Heart right ventricle (tissue), 16 donors: Measurements from ENCODE around the gene GGA2. TPM values are rescaled to one million over a fixed set of nuclear protein-coding genes. Genes with fewer than 3 reads are reported as not detected.

Source experiments
- ATAC-seq, 8 donors: fragments of 200-7000 bp; cut with Tn5 transposase; one replicate each; pipeline ENCODE4 v1.9.1; 2020; ENCODE audit warnings: mild to moderate bottlenecking in 8 of 8, moderate library complexity in 8 of 8, moderate number of reproducible peaks in 1 of 8
- DNase-seq, 2 donors: peaks; one replicate each; pipeline ENCODE4 v3.0.0-alpha.2; 2020
- H3K27ac ChIP-seq, 10 donors: fragments of 200-600 bp; sonication (generic) in 2 of 10; one replicate each; pipeline versions ENCODE4 v1.5.0 to v1.8.0; 2020 to 2022; ENCODE audit warnings: mild to moderate bottlenecking in 3 of 10
- H3K27me3 ChIP-seq, 7 donors: fragments of 200-600 bp; one replicate each; pipeline ENCODE4 v1.8.0; 2021 to 2022; ENCODE audit warnings: mild to moderate bottlenecking in 2 of 7
- H3K36me3 ChIP-seq, 9 donors: fragments of 200-600 bp; sonication (generic) in 1 of 9; one replicate each; pipeline versions ENCODE4 v1.5.0 to v1.8.0; 2020 to 2022; ENCODE audit warnings: mild to moderate bottlenecking in 2 of 9
- H3K4me1 ChIP-seq, 9 donors: fragments of 200-600 bp; sonication (generic) in 1 of 9; one replicate each; pipeline versions ENCODE4 v1.5.0 to v1.8.0; 2020 to 2022; ENCODE audit warnings: mild to moderate bottlenecking in 4 of 9
- H3K4me3 ChIP-seq, 10 donors: fragments of 200-600 bp; sonication (generic) in 2 of 10; one replicate each; pipeline versions ENCODE4 v1.5.0 to v1.8.0; 2020 to 2022; ENCODE audit warnings: mild to moderate bottlenecking in 7 of 10, moderate library complexity in 2 of 10
- H3K9me3 ChIP-seq, 11 donors: fragments of 200-600 bp in 10 of 11; sonication (generic) in 2 of 11; one replicate each; pipeline versions ENCODE4 v1.5.0 to v1.8.0; 2013 to 2022; ENCODE audit warnings: mild to moderate bottlenecking in 2 of 11, control low read depth in 1 of 11, moderate library complexity in 1 of 11
- CTCF ChIP-seq, 9 donors: fragments of 200-600 bp; sonication (generic) in 2 of 9; IDR thresholded peaks; one replicate each; pipeline versions ENCODE4 v1.5.0 to v1.8.0; 2021 to 2022; ENCODE audit warnings: antibody characterized with exemption in 9 of 9, mild to moderate bottlenecking in 5 of 9, moderate library complexity in 1 of 9
- WGBS, 2 donors: extraction: QIAGEN DNeasy Blood & Tissue Kit; methylation state at CpG; one replicate each; pipeline ENCODE4 v1.1.7; 2013; ENCODE audit warnings: inconsistent platforms in 1 of 2; 5-methylcytosine and 5-hydroxymethylcytosine counted together
- intact Hi-C, 10 donors: fragments of 100-400 bp; cut with DNase I; formaldehyde crosslinking; loops; one replicate each; pipeline versions ENCODE4 v1.11.1 to v1.14.2; 2022
- polyA plus RNA-seq, 2 donors: library from polyadenylated mRNA; stranded (reverse); fragments of 200-250 nt; gene quantifications; one replicate each; pipeline ENCODE4 v1.2.3, GENCODE V29; 2013
- total RNA-seq, 10 donors: library from RNA; stranded (reverse); fragmentation: NEBNext Ultra II Directional in 3 of 10; extraction: Animal tissue kit (Norgen Biotek cat#: 25700) in 3 of 10; gene quantifications; one replicate each; pipeline versions ENCODE4 v1.2.1 to v1.2.4, GENCODE V29; 2021 to 2023
- donor health status: Arrhythmogenic right ventricular cardiomyopathy.
- donor health status: ischemic (EF 13 %, LVEDD 7.1; RV severe dilation, severe dysfunction).
- donor health status: healthy with polysubstance abuse.
- donor health status: DM: no; HTN: yes; CAD: no.
- donor health status: DM: no; HTN: no; CAD: no.
- donor health status: ischemic (EF 25% LVEDD 6.9; RV normal size, moderate dysfunction).
- donor health status: ischemic (EF 25% LVEDD 5.7; RV mildly dilated, moderate dysfunction).
- donor health status: healthy.
- donor health status: DM: yes; HTN: yes; CAD: no.
- donor health status: Ischemic cardiomyopathy.
- donor health status: ischemic (EF 35%, LVEDD 5.7; RV mildly dilated, moderate dysfunction).
- donor health status: nonischemic (EF 11% LVEDD 7.7; RV severe dilation, severe dysfunction).
- donor health status: DM: yes; HTN: yes; CAD: no.
- donor health status: PGD.
- donor health status: ischemic (EF 29% LVEDD 5.4; RV normal size, mild dysfunction).
- donor health status: nonischemic (EF 23%, LVEDD 6.1; RV moderate dilation, normal function).

Gene GGA2
- total and polyA plus RNA-seq, 12 donors, result 12.2 to 52.9 (median 38.6) TPM

- H3K36me3 ChIP-seq, result peaks cover 0 to 7% (median 0%) of the 10 kb centered on the region in 9 donors
- H3K4me1 ChIP-seq, result peaks cover 10 to 98% (median 53%) of the 10 kb centered on the region in 9 donors
- no peak overlapping the region for H3K27ac ChIP-seq
- no peak for TF ChIP-seq CTCF (IDR thresholded peaks at IDR 0.05)
- DNase-seq, result no peak
- WGBS, 2 donors, result 84 to 85% methylated on average over 5 of the region's 5 CpGs
- no peak overlapping the region for H3K4me3 ChIP-seq
- no peaks in the 10 kb centered on the region for H3K9me3 ChIP-seq
- intact Hi-C loops, result loop anchor here in 2 of 10 donors (10.0 kb wide), 1 partner anchor 46 kb away; the partner anchor contains the start of gene COG7 (in 2 of the 2)
- no peaks in the 10 kb centered on the region for H3K27me3 ChIP-seq
- ATAC-seq, result no peak
Observed at GRCh38 chr16:23501291-23501690, 9.0 kb downstream of the GGA2 start.

GRCh38 chr16:23500862-23501225 lies 9.4 kb downstream of the GGA2 start:
- no peak for ATAC-seq
- Histone ChIP-seq H3K4me1 (peaks cover 10 to 95% (median 49%) of the 10 kb centered on the region in 9 donors), H3K9me3 (no peaks in the 10 kb centered on the region), H3K27me3 (no peaks in the 10 kb centered on the region), H3K36me3 (peaks cover 0 to 12% (median 0%) of the 10 kb centered on the region in 9 donors), H3K4me3 (no peak overlapping the region), H3K27ac (no peak overlapping the region)
- WGBS, 2 donors, result 62 to 76% methylated on average over 4 of the region's 4 CpGs
- TF ChIP-seq CTCF (IDR thresholded peaks at IDR 0.05), result no peak
- intact Hi-C loops, result loop anchor here in 2 of 10 donors (10.0 kb wide), 1 partner anchor 46 kb away; the partner anchor contains the start of gene COG7 (in 2 of the 2)
- no peak for DNase-seq

GRCh38 chr16:23500212-23500861 lies 10.0 kb downstream of the GGA2 start:
- Histone ChIP-seq H3K4me1 (peaks cover 10 to 90% (median 47%) of the 10 kb centered on the region in 9 donors), H3K9me3 (no peaks in the 10 kb centered on the region), H3K27me3 (no peaks in the 10 kb centered on the region), H3K36me3 (peaks cover 0 to 17% (median 3%) of the 10 kb centered on the region in 9 donors), H3K27ac (no peak overlapping the region), H3K4me3 (no peak overlapping the region)
- 95 to 97% methylated on average over 20 of the region's 20 CpGs for WGBS, 2 donors
- DNase-seq (no peak), ATAC-seq (no peak)
- no peak for TF ChIP-seq CTCF (IDR thresholded peaks at IDR 0.05)
- intact Hi-C loops, result loop anchor here in 2 of 10 donors (10.0 kb wide), 1 partner anchor 46 kb away; the partner anchor contains the start of gene COG7 (in 2 of the 2)

GRCh38 chr16:23499801-23500200 lies 10.5 kb downstream of the GGA2 start:
- peaks cover 8 to 84% (median 41%) of the 10 kb centered on the region in 9 donors for H3K4me1 ChIP-seq
- H3K27me3 ChIP-seq, result no peaks in the 10 kb centered on the region
- no peak overlapping the region for H3K27ac ChIP-seq
- H3K4me3 ChIP-seq, result no peak overlapping the region
- no peaks in the 10 kb centered on the region for H3K9me3 ChIP-seq
- intact Hi-C loops, result loop anchor here in 2 of 10 donors (5.0 to 10.0 kb wide), 2 partner anchors 45 to 58 kb away; partner anchors contain the start of genes COG7 (in 2 of the 2), EARS2 (in 1 of the 2) and UBFD1 (in 1 of the 2)
- peaks cover 0 to 22% (median 7%) of the 10 kb centered on the region in 9 donors for H3K36me3 ChIP-seq
- DNase-seq, result no peak
- WGBS, 2 donors, result 81 to 82% methylated on average over 7 of the region's 7 CpGs
- ATAC-seq, result no peak
- no peak for TF ChIP-seq CTCF (IDR thresholded peaks at IDR 0.05)
